ENCODE data around the gene LARP1.
"Not testable (repeated sequence)": the region's sequence is repeated elsewhere in the genome, so short reads cannot be mapped to it uniquely, and the experiment has no call there.

The LARP1 gene

DNA sequence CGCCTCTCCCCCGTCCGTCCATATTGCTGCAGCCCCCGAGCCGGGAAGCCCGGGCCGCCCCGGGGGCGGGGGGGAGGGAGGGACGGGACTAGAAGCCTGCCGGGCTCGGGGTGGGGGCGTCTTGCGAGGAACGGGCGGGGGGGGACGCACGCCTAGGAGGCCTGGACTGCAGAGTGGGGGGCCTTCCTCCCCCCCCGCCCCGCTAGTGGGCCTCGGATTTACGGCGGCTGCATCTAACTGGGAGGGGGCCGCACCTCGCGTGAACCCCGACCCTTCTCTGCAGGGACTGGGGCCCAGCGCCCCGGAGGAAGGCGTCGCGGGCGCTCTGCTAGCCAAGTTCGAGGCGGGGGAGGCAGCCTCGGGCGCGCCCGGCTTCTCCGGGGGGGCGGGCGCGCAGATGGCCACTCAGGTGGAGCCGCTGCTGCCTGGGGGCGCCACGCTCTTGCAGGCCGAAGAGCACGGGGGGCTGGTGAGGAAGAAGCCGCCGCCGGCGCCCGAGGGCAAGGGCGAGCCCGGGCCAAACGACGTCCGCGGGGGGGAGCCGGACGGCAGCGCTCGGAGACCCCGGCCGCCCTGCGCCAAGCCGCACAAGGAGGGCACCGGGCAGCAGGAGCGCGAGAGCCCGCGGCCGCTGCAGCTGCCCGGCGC is at the start of gene LARP1:
Gene LARP1 (plus strand): TSS at position 17 of the 648 bp plus-strand sequence. CDS start 381 bp downstream, at position 398.
- peak; percentile 24 for DNase-seq

GRCh38 chr5:154706416-154706815 is 48.8 kb upstream of the LARP1 start:
- no peak for DNase-seq

GRCh38 chr5:154707641-154708040 is 47.5 kb upstream of the LARP1 start:
- DNase-seq, result no peak

- DNase-seq, result no peak
These were observed 47.0 kb upstream of the LARP1 start for GRCh38 chr5:154708207-154708606.

- DNase-seq, result no peak
These were observed 46.3 kb upstream of the LARP1 start for GRCh38 chr5:154708846-154709245.

DNA sequence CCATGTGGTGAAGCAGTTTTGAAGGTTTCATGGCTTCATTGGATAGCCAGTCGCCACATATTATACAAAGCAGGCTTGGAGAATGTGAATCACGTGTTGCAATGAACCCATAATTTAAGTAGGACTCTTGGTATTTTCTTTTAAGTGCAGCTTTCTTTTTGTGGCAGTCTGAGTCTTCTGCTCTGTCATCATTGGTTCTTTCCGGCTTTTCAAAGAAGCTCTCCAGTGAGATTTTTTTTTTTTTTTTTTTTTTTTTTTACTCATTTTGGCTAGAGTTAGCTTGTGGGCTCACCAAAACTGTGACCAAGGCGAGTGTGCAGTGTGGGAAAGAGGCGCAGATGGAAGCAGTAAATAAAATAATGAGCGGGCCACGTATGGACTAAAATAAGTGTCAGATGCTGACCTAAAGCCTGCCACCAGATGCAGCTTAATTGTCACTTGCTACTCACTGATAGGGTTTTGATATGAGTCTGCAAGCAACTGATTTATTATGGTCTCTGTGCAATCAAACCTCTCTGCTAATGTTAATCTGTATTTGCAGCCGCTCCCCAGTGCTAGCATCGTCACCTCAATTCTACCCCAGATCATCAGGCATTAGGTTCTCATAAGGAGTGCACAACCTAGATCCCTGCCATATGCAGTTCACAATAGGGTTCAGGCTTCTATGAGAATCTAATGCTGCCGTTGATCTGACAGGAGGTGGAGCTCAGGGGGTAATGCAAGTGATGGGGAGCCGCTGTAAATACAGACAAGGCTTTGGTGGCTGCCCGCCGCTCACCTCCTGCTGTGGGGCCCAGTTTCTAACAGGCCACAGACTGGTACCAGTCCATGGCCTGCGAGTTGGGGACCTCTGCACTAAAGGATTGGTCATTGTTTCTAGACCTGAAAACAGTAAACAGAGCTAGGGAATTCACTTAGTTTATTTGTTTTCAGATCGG is 45.5 kb upstream of the LARP1 start:
- no peak for DNase-seq

DNA sequence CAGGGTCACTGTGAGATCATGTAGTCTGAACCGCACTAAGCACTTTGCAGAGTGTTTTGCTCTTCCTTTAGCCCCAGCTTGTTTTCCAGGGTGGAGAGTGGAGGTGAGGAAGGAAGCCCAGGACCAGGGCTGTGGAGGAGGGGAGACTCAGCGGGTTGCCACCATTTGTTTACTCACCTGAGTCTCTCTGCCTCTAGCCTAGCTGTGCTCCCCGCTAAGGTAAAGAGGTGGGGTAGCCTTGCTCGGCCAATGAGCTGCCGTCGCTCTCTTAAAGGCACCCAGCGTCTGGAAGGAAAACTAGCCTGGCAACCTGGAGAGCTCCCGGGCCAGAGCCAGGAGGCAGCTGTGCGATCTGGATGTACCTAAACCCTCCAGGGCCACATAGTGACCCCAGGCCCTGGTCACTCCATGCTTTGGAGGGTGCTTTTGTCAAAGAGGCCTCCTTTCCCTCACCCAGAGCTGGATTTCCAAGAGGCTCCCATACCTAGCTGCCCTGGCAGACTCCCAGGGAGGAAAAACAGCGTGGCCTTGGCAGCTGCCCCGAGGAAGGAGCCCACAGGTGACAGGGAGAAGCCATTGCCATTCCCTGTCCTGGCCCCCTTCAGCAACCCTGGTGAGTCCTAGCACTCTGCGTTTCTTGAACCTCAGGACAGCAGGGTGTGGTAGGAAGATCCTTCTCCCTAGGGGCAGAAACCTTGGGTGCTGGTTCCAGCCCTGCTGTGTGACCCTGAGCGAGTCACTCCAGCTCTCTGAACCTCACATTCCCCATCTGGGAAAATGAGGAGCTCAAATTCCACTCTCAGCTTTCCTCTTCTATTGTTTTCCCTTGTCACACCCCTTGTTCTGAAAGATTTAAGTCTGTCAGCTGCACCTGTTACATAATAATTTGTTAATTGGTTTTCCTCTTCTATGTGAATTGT is 42.4 kb upstream of the LARP1 start:
- no peak for DNase-seq

DNA sequence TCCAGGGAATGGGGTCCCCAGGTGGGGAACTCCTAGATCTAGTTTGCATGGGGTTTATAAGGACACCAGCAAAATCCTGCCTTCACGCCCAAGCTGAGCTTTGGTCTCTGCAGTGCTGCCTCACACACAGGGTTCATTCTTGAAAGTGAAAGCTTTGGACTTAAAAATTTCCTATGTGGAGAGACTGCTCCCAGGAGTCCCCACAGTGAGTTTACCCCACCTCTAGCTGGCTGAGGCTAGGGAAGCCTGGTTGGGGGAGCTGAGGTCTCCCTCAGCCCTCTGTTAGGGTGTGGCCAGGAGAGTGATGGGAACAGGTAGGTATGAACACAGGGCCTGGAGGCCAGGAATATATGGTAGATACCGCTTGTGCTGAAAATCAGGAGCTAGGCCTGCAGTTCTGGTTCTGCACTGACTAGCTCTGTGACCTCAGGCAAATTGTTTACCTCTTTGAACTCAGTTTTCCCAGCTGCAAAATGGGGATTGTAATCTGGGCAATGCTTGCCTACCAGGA is 41.5 kb upstream of the LARP1 start:
- no peak for DNase-seq

DNA sequence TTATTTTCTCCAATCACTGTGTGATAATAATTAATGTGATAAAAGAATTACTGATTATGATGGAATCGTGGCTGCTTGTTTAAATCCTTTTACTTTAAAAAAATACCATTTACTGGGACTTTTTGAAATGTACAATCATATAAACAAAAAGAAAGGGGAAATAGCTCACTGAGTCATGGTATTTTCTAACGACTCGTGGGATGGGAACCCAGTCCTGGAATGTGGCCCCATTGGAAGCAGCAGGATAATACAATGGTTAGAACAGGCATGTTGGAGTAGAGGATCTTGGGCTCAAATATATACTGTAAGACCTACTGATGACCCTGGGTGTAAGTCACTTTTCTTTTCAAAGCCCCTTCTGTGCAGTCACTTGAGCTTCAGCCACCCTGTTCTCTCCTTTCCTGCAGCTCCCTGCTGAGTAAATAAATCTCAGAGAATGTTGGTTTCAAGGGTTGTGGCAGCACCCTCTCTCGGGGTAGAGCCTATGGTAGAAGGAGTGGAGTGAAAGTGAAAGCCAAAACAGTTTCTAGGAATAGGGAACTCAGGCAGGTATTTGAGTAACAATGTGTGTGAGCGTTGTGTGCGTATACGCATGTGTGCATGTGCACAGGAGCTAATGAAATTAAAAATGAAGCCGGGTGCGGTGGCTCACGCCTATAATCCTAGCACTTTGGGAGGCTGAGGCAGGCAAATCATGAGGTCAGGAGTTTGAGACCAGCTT is 40.8 kb upstream of the LARP1 start:
- no peak for DNase-seq

GRCh38 chr5:154721481-154722058 is 33.6 kb upstream of the LARP1 start:
- no peak for DNase-seq

DNA sequence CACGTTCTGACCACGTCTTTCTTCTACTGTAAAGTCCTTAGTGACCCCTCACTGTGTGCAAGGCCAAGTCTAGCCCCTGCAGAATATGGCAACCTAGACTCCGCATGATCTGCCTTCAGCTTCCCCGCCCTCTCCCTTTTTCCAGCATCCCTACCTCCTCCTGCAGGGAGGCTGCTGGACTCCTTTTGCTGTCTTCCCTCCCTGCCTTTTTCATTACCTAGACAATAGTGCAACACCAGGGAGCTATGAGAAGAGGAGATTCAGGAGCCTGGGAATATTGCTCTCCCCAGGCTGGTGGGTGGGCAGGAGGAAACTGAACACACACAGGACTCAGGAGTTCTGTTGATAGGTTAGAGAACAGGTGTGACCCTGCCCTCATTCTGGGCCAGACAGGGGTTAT is 33.1 kb upstream of the LARP1 start:
- no peak for DNase-seq

GRCh38 chr5:154722936-154723335 is 32.2 kb upstream of the LARP1 start:
- DNase-seq, result no peak

- DNase-seq, result no peak
These were observed 31.3 kb upstream of the LARP1 start for GRCh38 chr5:154723740-154724505.

GRCh38 chr5:154727361-154727760 is 27.8 kb upstream of the LARP1 start:
- DNase-seq, result no peak

GRCh38 chr5:154728939-154729588 is 26.1 kb upstream of the LARP1 start:
- no peak for DNase-seq

DNA sequence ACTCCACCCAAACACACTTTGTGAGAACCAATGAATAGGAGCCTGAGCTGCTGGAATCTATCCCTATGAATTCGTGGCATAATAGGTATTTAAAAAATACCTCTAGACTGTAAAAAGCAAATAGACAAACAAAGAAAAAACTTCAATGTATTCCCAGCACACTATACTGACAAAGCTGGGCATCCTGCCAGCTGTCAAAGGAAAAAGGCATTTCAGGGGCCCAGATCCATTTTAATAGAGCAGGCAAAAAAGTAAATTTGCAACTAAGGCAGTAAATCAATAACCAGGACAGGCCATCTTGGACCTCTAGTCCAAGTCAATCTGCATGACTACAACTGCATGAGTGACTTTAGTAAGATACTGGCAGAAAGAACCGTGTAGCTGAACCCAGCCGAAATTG is 25.6 kb upstream of the LARP1 start:
- no peak for DNase-seq

- not testable (repeated sequence) for DNase-seq
These were observed 24.4 kb upstream of the LARP1 start for GRCh38 chr5:154730761-154731160.

GRCh38 chr5:154732212-154732611 is 23.0 kb upstream of the LARP1 start:
- no peak for DNase-seq

DNA sequence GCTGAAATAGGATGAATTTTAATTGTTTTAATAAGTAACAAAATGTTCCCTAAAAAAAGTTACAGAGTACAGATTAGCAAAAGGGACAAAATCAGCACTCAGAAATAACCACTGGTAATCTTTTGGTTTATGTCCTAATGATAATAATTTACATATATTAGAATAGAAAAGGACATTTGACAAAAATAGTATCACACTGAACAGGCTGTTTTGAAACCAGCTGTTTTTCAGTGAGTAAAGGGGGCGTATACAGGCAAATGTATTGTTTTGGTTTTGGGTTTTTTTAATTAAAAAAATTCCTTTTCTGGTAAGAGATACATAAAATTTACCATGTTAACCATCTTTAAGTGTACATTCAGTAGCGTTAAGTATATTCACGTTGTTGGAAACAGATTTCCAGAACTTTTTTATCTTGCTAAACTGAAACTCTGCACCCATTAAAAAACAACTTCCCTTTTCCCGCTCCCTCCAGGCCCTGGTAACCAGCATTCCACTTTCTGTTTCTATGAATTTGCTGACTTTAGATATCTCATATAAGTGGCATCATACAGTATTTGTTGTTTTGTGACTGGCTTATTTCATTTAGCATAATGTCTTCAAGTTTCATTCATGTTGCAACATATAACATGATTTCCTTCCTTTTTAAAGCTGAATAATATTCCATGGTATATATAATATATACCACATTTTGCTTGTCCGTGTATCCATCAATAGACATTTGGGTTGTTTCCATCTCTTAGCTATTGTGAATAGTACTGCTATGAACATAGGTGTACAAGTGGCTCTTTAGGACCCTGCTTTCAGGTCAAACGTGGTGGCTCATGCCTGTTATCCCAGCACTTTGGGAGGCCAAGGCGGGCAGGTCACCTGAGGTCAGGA is 20.6 kb upstream of the LARP1 start:
- no peak for DNase-seq
